Measurements from ENCODE around the gene CDX1.

CDX1 gene

GRCh38 chr5:150186137-150186536 is 19.6 kb downstream of the CDX1 start:
- Histone ChIP-seq H3K27me3 (ENCODE audit: control insufficient read depth, insufficient read depth, low read length) (peaks cover 9% of the 10 kb centered on the region), H3K27ac (ENCODE audit: low read depth, low read length) (no peak overlapping the region), H3K4me3 (ENCODE audit: low read length) (no peak overlapping the region), H3K4me1 (ENCODE audit: control insufficient read depth, insufficient read depth, low read length) (no peaks in the 10 kb centered on the region), H3K9ac (ENCODE audit: low read length) (no peak overlapping the region), H3K36me3 (ENCODE audit: control insufficient read depth, insufficient read depth, low read length) (no peaks in the 10 kb centered on the region)

- H3K27me3 ChIP-seq (ENCODE audit: control insufficient read depth, insufficient read depth, low read length): peaks cover 9% of the 10 kb centered on the region
Measured at GRCh38 chr5:150186897-150187296, 20.3 kb downstream of the CDX1 start.

DNA sequence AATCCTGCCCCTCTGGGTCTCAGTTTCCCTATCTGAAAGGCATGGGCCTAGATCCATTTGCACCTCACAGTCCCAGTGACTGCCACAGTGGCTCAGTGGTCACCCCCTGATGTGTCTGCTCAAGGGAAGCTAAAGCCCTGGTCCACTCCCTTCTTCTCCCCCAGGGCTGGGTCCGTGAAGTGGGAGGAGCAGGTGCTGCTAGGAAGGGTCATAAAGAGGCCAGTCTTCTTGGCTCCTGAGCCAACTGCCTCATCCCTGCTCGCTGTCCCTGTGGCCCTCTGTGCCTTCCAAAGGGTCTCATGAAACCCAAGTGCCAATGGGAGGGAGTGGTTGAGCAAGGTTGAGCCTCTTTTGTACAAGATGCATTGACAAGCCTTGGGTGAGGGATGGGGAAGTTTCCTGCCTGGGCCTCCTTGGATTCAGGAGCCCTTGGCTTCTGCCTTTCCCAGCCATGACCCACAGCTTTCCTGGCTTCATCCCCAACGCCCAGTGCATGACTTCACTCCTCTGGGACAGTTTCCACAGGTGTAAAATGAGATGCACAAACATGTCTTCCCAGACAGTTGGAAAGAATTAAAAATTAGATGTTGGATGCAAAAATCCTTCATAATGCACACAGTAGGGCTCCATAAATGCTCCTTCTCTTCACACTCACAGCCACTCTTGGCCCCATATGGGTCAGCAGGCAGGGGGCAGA is 21.7 kb downstream of the CDX1 start:
- no peaks in the 10 kb centered on the region for H3K4me1 ChIP-seq (ENCODE audit: control insufficient read depth, insufficient read depth, low read length)
- no peak overlapping the region for H3K4me3 ChIP-seq (ENCODE audit: low read length)
- H3K27me3 ChIP-seq (ENCODE audit: control insufficient read depth, insufficient read depth, low read length): peaks cover 9% of the 10 kb centered on the region
- no peak overlapping the region for H3K9ac ChIP-seq (ENCODE audit: low read length)
- H3K27ac ChIP-seq (ENCODE audit: low read depth, low read length): no peak overlapping the region
- H3K36me3 ChIP-seq (ENCODE audit: control insufficient read depth, insufficient read depth, low read length): no peaks in the 10 kb centered on the region

More at GRCh38 chr5:150186897-150187296, 20.3 kb downstream of the CDX1 start:
- H3K4me3 ChIP-seq (ENCODE audit: low read length): no peak overlapping the region
- H3K4me1 ChIP-seq (ENCODE audit: control insufficient read depth, insufficient read depth, low read length): no peaks in the 10 kb centered on the region
- no peaks in the 10 kb centered on the region for H3K36me3 ChIP-seq (ENCODE audit: control insufficient read depth, insufficient read depth, low read length)
- H3K9ac ChIP-seq (ENCODE audit: low read length): no peak overlapping the region
- no peak overlapping the region for H3K27ac ChIP-seq (ENCODE audit: low read depth, low read length)

DNA sequence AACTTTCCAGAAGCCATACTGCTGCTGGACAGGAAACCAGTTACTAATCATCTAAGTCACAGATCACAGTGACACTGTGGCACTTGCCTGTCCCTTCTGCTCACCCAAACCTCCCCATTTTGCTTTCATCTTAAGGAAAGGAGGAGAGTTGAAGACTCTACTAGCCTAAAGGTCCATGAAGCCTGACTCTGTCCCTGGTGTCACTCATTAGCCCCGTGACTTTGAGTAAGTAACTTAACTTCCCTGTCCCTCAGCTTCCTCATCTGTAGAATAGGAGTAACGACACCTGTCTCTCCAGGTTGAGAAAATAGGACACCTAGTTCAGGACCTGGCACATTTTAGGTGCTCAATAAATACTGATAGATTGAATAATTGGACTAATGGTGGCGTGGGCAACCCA is 22.7 kb downstream of the CDX1 start:
- no peak overlapping the region for H3K9ac ChIP-seq (ENCODE audit: low read length)
- no peaks in the 10 kb centered on the region for H3K4me1 ChIP-seq (ENCODE audit: control insufficient read depth, insufficient read depth, low read length)
- no peak overlapping the region for H3K27ac ChIP-seq (ENCODE audit: low read depth, low read length)
- no peak overlapping the region for H3K4me3 ChIP-seq (ENCODE audit: low read length)
- peaks cover 9% of the 10 kb centered on the region for H3K27me3 ChIP-seq (ENCODE audit: control insufficient read depth, insufficient read depth, low read length)
- no peaks in the 10 kb centered on the region for H3K36me3 ChIP-seq (ENCODE audit: control insufficient read depth, insufficient read depth, low read length)

DNA sequence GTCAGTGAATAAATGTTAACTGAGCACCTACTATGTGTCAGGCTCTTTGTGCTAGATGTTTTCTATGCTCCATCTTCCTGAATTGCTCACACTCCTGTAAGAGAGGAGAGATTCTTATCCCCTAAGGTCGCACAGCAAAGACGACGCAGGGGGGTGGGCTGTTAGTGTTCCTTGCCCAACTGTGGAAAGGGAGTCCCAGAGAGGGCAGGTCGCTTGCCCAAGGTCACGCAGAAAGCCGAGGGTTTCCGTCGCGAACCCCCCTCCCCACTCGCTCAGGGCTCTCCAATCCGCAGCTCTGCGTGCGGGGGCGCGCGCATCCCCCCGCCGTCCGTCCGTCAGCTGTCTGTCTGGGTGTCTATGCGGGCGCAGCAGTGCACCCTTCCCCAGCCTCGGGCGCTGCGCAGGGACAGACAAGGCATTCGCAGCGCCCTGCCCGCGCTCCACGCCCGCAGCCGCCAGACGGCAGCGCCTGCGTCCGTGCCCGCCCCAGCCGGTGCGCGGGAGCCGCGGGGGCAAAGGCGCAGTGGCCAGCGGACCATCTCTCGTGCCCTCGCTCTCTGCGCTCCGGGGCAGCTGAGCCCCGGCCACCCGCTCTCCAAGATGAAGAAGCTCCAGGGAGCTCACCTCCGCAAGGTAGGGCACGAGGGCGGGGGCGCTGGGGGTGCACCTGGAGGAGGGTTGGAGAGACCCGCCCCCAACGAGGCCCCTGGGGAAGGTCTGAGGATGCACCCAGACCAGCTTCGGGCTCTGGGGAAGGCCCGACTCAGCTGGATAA is 23.3 kb downstream of the CDX1 start, which contains the start of gene SLC6A7:
Gene SLC6A7 (plus strand): TSS at position 335 of the 775 bp plus-strand sequence. CDS start 266 bp downstream, at position 601.
- Histone ChIP-seq H3K36me3 (ENCODE audit: control insufficient read depth, insufficient read depth, low read length) (no peaks in the 10 kb centered on the region), H3K27me3 (ENCODE audit: control insufficient read depth, insufficient read depth, low read length) (peaks cover 9% of the 10 kb centered on the region), H3K4me1 (ENCODE audit: control insufficient read depth, insufficient read depth, low read length) (no peaks in the 10 kb centered on the region), H3K4me3 (ENCODE audit: low read length) (no peak within 1 kb of the TSS), H3K9ac (ENCODE audit: low read length) (no peak within 1 kb of the TSS), H3K27ac (ENCODE audit: low read depth, low read length) (no peak within 1 kb of the TSS)

DNA sequence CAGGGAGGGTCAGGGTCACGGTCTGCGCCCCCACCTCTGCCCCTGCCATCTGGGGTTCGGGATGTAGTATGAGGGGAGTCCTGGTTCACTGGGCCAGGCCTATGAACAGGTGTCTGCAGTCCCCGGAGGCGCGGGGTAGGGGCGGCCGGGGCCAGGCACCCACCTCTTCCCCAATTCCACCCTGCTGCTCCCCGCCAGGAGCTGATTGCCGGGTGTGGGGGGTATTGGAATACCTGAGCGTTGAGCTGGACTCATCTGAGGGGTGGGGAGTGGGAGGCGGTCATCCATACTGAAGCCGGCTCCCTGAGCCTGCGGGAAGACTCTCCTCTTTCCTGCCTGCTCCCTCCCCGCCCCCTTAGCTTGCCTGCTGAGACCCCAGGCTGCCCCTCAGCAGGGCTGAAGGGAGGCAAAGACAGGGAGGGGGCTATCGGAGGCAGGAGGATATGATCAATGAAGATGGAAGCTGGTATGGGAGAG is 24.0 kb downstream of the CDX1 start:
- Histone ChIP-seq H3K9ac (ENCODE audit: low read length) (no peak overlapping the region), H3K27ac (ENCODE audit: low read depth, low read length) (no peak overlapping the region), H3K4me3 (ENCODE audit: low read length) (no peak overlapping the region), H3K36me3 (ENCODE audit: control insufficient read depth, insufficient read depth, low read length) (no peaks in the 10 kb centered on the region), H3K27me3 (ENCODE audit: control insufficient read depth, insufficient read depth, low read length) (peaks cover 9% of the 10 kb centered on the region), H3K4me1 (ENCODE audit: control insufficient read depth, insufficient read depth, low read length) (no peaks in the 10 kb centered on the region)

GRCh38 chr5:150190987-150191386 is 24.4 kb downstream of the CDX1 start:
- Histone ChIP-seq H3K27me3 (ENCODE audit: control insufficient read depth, insufficient read depth, low read length) (peaks cover 9% of the 10 kb centered on the region), H3K4me3 (ENCODE audit: low read length) (no peak overlapping the region), H3K9ac (ENCODE audit: low read length) (no peak overlapping the region)

DNA sequence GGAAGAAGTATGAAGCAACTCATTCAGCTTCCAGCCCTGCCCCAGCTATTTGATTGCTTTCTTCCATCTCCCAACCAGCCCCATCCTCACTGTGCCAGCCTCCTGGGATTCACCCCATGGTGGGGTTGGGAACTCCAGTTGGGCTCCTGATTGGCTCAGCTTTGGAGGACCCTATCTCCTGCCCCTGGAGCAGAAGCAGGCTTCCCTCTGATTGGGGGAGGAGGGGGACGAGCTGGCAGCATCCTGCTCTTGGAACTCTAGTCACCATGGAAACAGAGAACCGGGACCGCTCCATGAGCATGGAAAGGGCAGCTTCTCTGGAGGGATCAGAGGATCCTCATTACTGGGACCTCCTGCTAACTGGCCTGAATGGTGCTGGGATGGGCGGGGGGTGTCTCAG is 25.9 kb downstream of the CDX1 start:
- Histone ChIP-seq H3K36me3 (ENCODE audit: control insufficient read depth, insufficient read depth, low read length) (no peaks in the 10 kb centered on the region), H3K4me1 (ENCODE audit: control insufficient read depth, insufficient read depth, low read length) (no peaks in the 10 kb centered on the region), H3K27me3 (ENCODE audit: control insufficient read depth, insufficient read depth, low read length) (peaks cover 9% of the 10 kb centered on the region), H3K9ac (ENCODE audit: low read length) (no peak overlapping the region), H3K4me3 (ENCODE audit: low read length) (no peak overlapping the region), H3K27ac (ENCODE audit: low read depth, low read length) (no peak overlapping the region)

More at GRCh38 chr5:150190987-150191386, 24.4 kb downstream of the CDX1 start:
- no peaks in the 10 kb centered on the region for H3K36me3 ChIP-seq (ENCODE audit: control insufficient read depth, insufficient read depth, low read length)
- no peak overlapping the region for H3K27ac ChIP-seq (ENCODE audit: low read depth, low read length)
- no peaks in the 10 kb centered on the region for H3K4me1 ChIP-seq (ENCODE audit: control insufficient read depth, insufficient read depth, low read length)

DNA sequence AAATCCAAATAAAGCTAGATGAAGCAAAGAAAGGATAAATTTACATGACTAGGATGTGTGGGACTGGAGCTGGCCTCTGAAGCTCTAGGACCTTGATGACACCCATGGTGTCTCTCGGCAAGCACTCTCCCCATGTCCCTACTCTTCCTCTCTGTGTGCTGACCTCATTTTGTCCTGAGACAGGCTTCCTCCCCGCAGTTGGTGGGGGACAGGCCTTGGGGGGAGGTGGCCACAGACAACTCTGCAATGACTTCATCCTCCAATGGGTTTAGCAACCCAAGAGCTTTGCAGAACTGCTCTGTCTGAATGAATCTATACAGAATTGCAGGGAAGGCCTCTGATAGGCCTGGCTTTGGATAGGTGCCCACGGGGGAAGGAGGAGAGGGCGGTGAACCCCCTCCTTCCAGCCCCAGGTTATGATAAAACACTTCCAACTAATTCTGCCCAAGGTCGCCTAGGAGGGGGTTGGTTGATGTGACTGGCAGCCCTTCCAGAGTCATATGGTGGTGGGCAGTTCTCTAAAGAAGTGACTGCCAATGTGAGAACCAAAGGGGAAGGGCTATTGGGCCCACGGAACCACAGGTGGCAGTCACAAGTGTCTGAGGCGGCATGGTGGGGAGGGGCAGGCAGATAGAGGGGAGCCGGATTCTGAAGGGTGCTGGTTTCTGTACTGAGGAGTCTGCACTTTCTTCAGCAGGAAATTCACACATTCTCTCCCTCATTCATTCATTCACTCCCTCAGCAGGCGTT is 29.3 kb downstream of the CDX1 start:
- H3K36me3 ChIP-seq (ENCODE audit: control insufficient read depth, insufficient read depth, low read length): no peaks in the 10 kb centered on the region
- no peak overlapping the region for H3K9ac ChIP-seq (ENCODE audit: low read length)
- no peak overlapping the region for H3K27ac ChIP-seq (ENCODE audit: low read depth, low read length)
- no peaks in the 10 kb centered on the region for H3K4me1 ChIP-seq (ENCODE audit: control insufficient read depth, insufficient read depth, low read length)
- H3K4me3 ChIP-seq (ENCODE audit: low read length): no peak overlapping the region
- H3K27me3 ChIP-seq (ENCODE audit: control insufficient read depth, insufficient read depth, low read length): no peaks in the 10 kb centered on the region

DNA sequence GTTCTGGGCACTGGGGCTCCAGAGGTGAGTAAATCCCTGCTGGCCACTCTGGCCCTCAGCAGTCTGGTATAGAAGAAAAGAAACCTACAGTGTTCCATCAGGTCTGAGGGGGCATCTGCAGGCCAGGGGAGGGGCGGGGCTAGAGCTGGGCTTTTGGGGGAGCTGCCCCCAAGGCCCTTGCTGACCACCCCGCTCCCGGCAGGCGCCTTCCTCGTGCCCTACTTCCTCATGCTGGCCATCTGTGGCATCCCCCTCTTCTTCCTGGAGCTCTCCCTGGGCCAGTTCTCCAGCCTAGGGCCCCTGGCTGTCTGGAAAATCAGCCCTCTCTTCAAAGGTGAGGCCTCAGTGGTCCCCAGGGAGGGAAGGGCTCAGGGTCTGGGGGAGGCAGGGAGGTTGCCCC is 29.9 kb downstream of the CDX1 start:
- H3K4me1 ChIP-seq (ENCODE audit: control insufficient read depth, insufficient read depth, low read length): no peaks in the 10 kb centered on the region
- H3K9ac ChIP-seq (ENCODE audit: low read length): no peak overlapping the region
- H3K4me3 ChIP-seq (ENCODE audit: low read length): no peak overlapping the region
- no peaks in the 10 kb centered on the region for H3K27me3 ChIP-seq (ENCODE audit: control insufficient read depth, insufficient read depth, low read length)
- H3K36me3 ChIP-seq (ENCODE audit: control insufficient read depth, insufficient read depth, low read length): no peaks in the 10 kb centered on the region
- no peak overlapping the region for H3K27ac ChIP-seq (ENCODE audit: low read depth, low read length)

GRCh38 chr5:150196986-150197385 is 30.4 kb downstream of the CDX1 start:
- Histone ChIP-seq H3K4me3 (ENCODE audit: low read length) (no peak overlapping the region), H3K9ac (ENCODE audit: low read length) (no peak overlapping the region), H3K36me3 (ENCODE audit: control insufficient read depth, insufficient read depth, low read length) (no peaks in the 10 kb centered on the region), H3K4me1 (ENCODE audit: control insufficient read depth, insufficient read depth, low read length) (no peaks in the 10 kb centered on the region), H3K27ac (ENCODE audit: low read depth, low read length) (no peak overlapping the region), H3K27me3 (ENCODE audit: control insufficient read depth, insufficient read depth, low read length) (no peaks in the 10 kb centered on the region)

GRCh38 chr5:150197476-150197875 is 30.9 kb downstream of the CDX1 start:
- no peak overlapping the region for H3K9ac ChIP-seq (ENCODE audit: low read length)
- H3K4me3 ChIP-seq (ENCODE audit: low read length): no peak overlapping the region
- no peaks in the 10 kb centered on the region for H3K36me3 ChIP-seq (ENCODE audit: control insufficient read depth, insufficient read depth, low read length)
- no peak overlapping the region for H3K27ac ChIP-seq (ENCODE audit: low read depth, low read length)
- H3K4me1 ChIP-seq (ENCODE audit: control insufficient read depth, insufficient read depth, low read length): no peaks in the 10 kb centered on the region
- H3K27me3 ChIP-seq (ENCODE audit: control insufficient read depth, insufficient read depth, low read length): no peaks in the 10 kb centered on the region
